ENCODE results near the gene CDH13.

Gene CDH13

GRCh38 chr16:82767808-82768207 lies 141.0 kb downstream of the CDH13 start (continued):
- TF ChIP-seq, protein P1, sequence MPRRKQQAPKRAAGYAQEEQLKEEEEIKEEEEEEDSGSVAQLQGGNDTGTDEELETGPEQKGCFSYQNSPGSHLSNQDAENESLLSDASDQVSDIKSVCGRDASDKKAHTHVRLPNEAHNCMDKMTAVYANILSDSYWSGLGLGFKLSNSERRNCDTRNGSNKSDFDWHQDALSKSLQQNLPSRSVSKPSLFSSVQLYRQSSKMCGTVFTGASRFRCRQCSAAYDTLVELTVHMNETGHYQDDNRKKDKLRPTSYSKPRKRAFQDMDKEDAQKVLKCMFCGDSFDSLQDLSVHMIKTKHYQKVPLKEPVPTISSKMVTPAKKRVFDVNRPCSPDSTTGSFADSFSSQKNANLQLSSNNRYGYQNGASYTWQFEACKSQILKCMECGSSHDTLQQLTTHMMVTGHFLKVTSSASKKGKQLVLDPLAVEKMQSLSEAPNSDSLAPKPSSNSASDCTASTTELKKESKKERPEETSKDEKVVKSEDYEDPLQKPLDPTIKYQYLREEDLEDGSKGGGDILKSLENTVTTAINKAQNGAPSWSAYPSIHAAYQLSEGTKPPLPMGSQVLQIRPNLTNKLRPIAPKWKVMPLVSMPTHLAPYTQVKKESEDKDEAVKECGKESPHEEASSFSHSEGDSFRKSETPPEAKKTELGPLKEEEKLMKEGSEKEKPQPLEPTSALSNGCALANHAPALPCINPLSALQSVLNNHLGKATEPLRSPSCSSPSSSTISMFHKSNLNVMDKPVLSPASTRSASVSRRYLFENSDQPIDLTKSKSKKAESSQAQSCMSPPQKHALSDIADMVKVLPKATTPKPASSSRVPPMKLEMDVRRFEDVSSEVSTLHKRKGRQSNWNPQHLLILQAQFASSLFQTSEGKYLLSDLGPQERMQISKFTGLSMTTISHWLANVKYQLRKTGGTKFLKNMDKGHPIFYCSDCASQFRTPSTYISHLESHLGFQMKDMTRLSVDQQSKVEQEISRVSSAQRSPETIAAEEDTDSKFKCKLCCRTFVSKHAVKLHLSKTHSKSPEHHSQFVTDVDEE (CRISPR knock-in tag; IDR thresholded peaks at IDR 0.05), result no peak
- TF ChIP-seq ZNF8 (CRISPR knock-in tag; IDR thresholded peaks at IDR 0.05), result no peak
- no peak for TF ChIP-seq PPARA (CRISPR knock-in tag; IDR thresholded peaks at IDR 0.05; ENCODE audit: borderline replicate concordance)
- no peak for TF ChIP-seq ZC3H10 (CRISPR knock-in tag; IDR thresholded peaks at IDR 0.05)
- TF ChIP-seq SNAI2 (CRISPR knock-in tag; IDR thresholded peaks at IDR 0.05), result no peak
- TF ChIP-seq TOX (CRISPR knock-in tag; IDR thresholded peaks at IDR 0.05; ENCODE audit: borderline replicate concordance), result no peak
- TF ChIP-seq ISL1 (CRISPR knock-in tag; IDR thresholded peaks at IDR 0.05), result no peak

- no peak for ATAC-seq
- TF ChIP-seq GLIS3 (CRISPR knock-in tag; IDR thresholded peaks at IDR 0.05) (no peak), ZFP30 (CRISPR knock-in tag; IDR thresholded peaks at IDR 0.05) (no peak), ZNF8 (CRISPR knock-in tag; IDR thresholded peaks at IDR 0.05) (no peak), PPARA (CRISPR knock-in tag; IDR thresholded peaks at IDR 0.05; ENCODE audit: borderline replicate concordance) (no peak), ZC3H10 (CRISPR knock-in tag; IDR thresholded peaks at IDR 0.05) (no peak), RARB (CRISPR knock-in tag; IDR thresholded peaks at IDR 0.05) (no peak), CSDC2 (CRISPR knock-in tag; IDR thresholded peaks at IDR 0.05) (no peak), TOX (CRISPR knock-in tag; IDR thresholded peaks at IDR 0.05; ENCODE audit: borderline replicate concordance) (no peak), OSR1 (CRISPR knock-in tag; IDR thresholded peaks at IDR 0.05) (no peak), BACH2 (CRISPR knock-in tag; IDR thresholded peaks at IDR 0.05; ENCODE audit: borderline replicate concordance) (no peak), ESRRG (CRISPR knock-in tag; IDR thresholded peaks at IDR 0.05) (no peak), ZFP3 (CRISPR knock-in tag; IDR thresholded peaks at IDR 0.05) (no peak), ISL1 (CRISPR knock-in tag; IDR thresholded peaks at IDR 0.05) (no peak)
These were observed 143.1 kb downstream of the CDH13 start for GRCh38 chr16:82769845-82770244.

DNA sequence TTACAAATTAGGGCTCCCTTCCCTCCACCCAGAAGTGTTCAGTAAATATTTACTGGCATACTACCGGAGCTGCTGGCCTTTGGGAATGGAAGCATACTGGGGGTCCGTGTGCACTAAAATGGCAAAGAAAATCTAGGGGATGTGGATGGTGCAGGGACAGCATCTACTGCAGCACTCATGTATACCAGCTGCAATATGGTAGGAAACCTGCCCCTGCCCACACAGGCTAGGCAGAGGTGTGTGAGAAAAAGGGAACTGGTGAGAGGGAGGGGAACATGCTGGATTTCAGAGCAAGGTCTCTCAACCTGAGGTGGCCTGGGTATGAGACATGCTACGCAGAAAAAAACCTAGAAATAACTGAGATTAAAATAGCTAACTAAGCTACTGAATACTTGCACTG lies 145.4 kb downstream of the CDH13 start:
- no peak for ATAC-seq
- TF ChIP-seq, protein P2, sequence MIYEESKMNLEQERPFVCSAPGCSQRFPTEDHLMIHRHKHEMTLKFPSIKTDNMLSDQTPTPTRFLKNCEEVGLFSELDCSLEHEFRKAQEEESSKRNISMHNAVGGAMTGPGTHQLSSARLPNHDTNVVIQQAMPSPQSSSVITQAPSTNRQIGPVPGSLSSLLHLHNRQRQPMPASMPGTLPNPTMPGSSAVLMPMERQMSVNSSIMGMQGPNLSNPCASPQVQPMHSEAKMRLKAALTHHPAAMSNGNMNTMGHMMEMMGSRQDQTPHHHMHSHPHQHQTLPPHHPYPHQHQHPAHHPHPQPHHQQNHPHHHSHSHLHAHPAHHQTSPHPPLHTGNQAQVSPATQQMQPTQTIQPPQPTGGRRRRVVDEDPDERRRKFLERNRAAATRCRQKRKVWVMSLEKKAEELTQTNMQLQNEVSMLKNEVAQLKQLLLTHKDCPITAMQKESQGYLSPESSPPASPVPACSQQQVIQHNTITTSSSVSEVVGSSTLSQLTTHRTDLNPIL (CRISPR knock-in tag; IDR thresholded peaks at IDR 0.05; ENCODE audit: low read depth), result no peak
- TF ChIP-seq PPARA (CRISPR knock-in tag; IDR thresholded peaks at IDR 0.05; ENCODE audit: borderline replicate concordance), result no peak
- TF ChIP-seq CSDC2 (CRISPR knock-in tag; IDR thresholded peaks at IDR 0.05), result no peak
- TF ChIP-seq ZNF565 (CRISPR knock-in tag; conservative IDR thresholded peaks at IDR 0.05; ENCODE audit: low read depth), result no peak
- no peak for TF ChIP-seq ZNF70 (CRISPR knock-in tag; IDR thresholded peaks at IDR 0.05)
- TF ChIP-seq TOX (CRISPR knock-in tag; IDR thresholded peaks at IDR 0.05; ENCODE audit: borderline replicate concordance), result no peak
- no peak for TF ChIP-seq SNAI2 (CRISPR knock-in tag; IDR thresholded peaks at IDR 0.05)

GRCh38 chr16:82773018-82773417 lies 146.2 kb downstream of the CDH13 start:
- ATAC-seq, result no peak
- TF ChIP-seq OSR1 (CRISPR knock-in tag; IDR thresholded peaks at IDR 0.05), result no peak
- TF ChIP-seq ZNF8 (CRISPR knock-in tag; IDR thresholded peaks at IDR 0.05), result no peak
- TF ChIP-seq BACH2 (CRISPR knock-in tag; IDR thresholded peaks at IDR 0.05; ENCODE audit: borderline replicate concordance), result no peak
- no peak for TF ChIP-seq TCF4 (CRISPR knock-in tag; IDR thresholded peaks at IDR 0.05; ENCODE audit: borderline replicate concordance)
- TF ChIP-seq, protein P2 (CRISPR knock-in tag; IDR thresholded peaks at IDR 0.05; ENCODE audit: low read depth), result no peak
- no peak for TF ChIP-seq ZFP3 (CRISPR knock-in tag; IDR thresholded peaks at IDR 0.05)
- no peak for TF ChIP-seq ESRRG (CRISPR knock-in tag; IDR thresholded peaks at IDR 0.05)
- TF ChIP-seq, protein P1 (CRISPR knock-in tag; IDR thresholded peaks at IDR 0.05), result no peak
- no peak for TF ChIP-seq TOX (CRISPR knock-in tag; IDR thresholded peaks at IDR 0.05; ENCODE audit: borderline replicate concordance)
- TF ChIP-seq ZC3H10 (CRISPR knock-in tag; IDR thresholded peaks at IDR 0.05), result no peak
- no peak for TF ChIP-seq PPARA (CRISPR knock-in tag; IDR thresholded peaks at IDR 0.05; ENCODE audit: borderline replicate concordance)
- TF ChIP-seq ZFP30 (CRISPR knock-in tag; IDR thresholded peaks at IDR 0.05), result no peak
- no peak for TF ChIP-seq PATZ1 (CRISPR knock-in tag; IDR thresholded peaks at IDR 0.05; ENCODE audit: borderline replicate concordance)

All from SK-N-SH treated with all-trans-retinoic acid at 6 μM for 48 hours (cell line).